ENCODE results near the gene THSD7A. TPM values are rescaled to one million over a fixed set of nuclear protein-coding genes. Genes with fewer than 3 reads are reported as not detected.

Gene THSD7A
- total RNA-seq, 1 donor from 2014 or later = 1.0 TPM

DNA sequence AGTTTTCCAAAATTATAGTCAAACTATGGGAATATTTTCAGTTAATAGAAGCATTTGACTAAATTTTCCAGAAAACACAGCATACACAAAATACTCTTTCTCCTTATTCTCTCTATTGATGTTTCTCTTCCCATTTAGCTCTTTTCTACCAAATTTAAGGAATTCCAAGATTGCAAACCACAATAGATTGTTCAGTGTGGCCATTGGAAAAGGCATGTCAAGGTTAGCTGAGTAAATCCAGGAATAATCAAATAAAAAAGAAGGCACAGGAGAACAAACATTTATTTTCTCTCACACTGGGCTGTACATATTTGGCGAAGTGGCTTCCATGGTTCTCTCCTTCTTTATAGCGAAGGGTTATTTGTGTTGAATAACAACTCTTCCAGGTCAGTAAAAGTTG lies 117.3 kb downstream of the THSD7A start:
- intact Hi-C loops (cut with micrococcal nuclease) = no loop called here
- DNase-seq = no peak
- ATAC-seq = no peak

DNA sequence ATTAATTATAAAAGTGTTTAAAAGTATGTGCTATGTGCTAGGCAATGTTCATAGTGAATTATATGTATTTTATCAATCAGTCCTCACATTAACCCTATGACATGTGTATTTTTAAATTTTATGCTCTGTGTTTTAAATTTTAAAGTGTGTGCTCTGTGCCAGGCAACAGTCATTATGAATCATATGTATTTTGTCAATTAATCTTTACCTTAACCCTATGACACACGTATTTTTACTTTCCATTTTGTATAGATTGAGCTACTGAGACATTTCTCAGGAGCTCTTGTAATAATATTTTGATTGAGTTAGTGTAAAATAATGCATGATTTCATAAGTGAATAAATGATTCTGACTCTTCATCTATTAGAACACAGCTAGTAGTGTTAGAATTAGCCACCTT lies 117.8 kb downstream of the THSD7A start:
- intact Hi-C loops (cut with micrococcal nuclease) = no loop called here
- ATAC-seq = no peak
- DNase-seq = no peak

DNA sequence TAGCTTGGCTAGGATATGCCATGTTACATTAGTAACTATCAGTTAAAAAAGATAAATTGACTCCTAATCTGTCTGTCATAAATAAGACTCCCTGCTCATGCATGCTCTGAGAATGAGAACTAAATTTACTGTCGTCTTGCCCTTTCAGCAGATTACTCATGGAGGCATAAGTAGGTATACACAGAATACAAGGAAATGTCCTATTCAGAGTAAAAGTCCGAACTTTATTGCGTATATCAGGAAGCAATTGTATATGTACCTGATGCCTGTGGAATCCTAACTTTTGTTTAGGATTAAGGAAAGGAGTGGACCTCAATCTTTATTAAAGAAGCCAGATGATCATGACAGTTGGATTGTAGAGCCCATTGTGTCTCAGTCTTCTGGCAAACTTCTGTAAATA lies 118.6 kb downstream of the THSD7A start:
- ATAC-seq (no peak), DNase-seq (no peak)
- intact Hi-C loops (cut with micrococcal nuclease) = no loop called here

DNA sequence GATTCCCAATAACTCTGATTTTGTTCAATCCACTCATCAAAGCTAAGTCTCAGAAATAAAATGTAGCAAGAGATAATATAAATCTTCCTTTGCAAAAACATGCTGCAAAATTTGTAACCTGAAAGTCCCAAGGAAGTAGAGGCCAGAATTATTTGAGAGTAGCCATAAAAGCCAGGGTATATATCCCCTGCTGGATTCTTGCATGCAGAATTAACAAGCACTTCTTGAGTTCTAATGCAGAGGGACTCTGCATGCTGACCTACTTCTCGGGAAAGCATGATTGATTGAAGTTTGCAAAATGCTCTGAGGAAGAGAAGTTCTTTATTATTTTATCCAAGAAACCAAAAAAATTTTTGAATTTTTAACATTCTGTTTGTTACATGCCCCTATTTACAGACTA lies 121.6 kb downstream of the THSD7A start:
- ATAC-seq (no peak), DNase-seq (no peak)
- intact Hi-C loops (cut with micrococcal nuclease) = no loop called here

DNA sequence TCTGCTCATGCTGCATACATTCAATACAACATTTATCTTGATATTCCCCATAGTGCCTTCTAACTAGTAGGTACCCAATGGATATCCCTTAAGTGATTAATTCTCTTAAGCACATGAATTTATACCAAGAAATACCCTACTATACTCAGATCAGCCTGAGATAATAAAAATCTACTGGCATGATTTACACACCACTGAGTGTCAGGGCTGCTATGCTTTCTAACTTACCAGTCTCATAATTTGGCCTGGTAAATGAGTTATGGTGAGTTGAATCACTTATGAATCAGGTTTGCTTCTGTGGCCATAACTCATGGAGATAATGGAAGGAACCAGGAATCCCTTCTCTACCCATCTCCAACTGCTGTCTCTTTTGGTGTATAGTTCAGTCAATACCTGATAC lies 122.8 kb downstream of the THSD7A start:
- ATAC-seq = no peak
- intact Hi-C loops (cut with micrococcal nuclease) = no loop called here
- no peak for DNase-seq

DNA sequence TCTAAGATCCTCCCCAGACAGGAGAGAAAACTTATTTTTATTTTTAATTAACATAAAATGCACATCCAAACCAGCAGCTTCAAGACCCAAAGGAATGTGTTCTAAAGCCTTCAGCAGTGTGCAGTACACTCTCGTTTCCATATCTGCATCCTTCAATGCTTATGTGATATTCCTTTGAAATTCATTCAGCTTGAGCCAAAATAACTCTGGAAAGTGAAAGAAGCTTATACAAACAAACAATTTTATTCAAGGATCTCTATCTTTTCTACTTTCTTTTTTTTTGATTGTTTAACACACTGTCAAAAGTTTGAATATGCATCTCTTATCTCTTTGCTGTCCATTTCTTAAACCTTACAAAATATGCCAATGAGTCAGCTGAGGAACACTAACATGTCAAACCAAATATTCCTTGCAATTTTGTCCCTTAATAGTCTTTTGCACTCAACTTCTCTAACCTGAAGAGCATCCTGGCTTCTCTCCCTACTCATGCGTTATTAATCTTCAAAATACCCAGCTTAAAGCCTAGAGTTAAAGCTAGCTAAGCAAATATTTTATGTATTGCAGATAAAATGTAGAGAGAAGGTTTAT lies 124.3 kb downstream of the THSD7A start:
- ATAC-seq (no peak), DNase-seq (no peak)
- intact Hi-C loops (cut with micrococcal nuclease) = no loop called here

DNA sequence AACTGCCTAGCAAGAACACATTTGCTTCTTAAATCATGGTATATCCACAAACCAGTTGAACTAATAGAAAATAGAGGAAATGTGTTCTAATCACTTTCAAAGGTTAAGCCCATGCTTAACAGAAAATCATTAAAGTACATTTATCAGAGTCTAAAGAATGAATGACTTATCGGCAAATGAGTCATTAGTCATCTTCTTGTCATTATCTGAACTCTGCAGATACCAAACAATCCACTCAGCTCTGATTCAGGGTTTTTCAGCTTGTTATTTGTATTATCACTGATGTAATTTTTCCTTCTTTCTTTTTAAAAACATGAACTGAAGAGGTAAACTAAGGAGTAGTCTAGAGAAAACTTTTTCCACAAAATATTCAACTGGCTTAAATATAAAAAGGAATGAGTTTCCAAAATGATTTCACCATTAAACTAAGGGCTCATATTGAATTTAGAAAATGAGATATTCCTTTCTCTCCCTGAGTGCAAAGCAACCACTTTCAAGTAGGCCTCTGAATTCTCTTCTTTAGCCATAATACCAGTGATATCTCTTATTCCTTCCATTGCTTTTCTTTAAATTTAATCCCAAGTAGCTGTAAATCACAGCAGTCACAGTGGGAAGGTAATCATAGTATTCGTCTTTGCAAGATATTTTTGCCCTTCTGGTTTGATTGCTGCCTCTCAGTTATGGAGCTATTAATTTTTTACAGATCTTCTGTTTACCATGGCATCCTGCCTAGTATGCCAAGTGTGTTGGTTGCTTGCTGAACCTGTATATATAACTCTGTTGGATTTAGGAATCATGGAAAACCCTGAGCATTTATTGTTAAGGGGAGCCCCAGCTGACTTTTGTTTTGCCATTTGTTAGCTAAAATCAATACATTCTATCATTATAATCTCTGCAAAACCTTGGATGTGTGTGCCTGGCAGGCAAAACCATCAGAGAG lies 125.1 kb downstream of the THSD7A start:
- no peak for DNase-seq
- intact Hi-C loops (cut with micrococcal nuclease) = no loop called here
- ATAC-seq = no peak

DNA sequence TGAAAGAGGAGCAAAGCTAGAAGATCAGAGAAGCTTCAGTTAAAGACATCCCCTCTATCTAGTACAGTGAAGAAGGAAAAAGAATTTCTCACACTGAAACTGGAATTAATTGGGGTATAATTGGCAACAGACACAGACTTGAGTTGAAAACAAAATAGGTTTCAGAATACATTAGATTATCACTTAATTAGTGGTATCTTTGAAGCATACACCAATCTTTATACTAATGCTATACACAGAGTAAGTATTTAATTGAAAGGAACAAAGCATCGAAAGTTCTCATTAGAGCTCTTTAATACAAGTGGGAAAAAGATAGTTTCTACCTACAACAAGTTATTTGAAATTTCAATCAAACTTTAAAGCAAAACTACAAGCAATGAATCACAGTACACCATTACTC lies 128.2 kb downstream of the THSD7A start:
- intact Hi-C loops (cut with micrococcal nuclease) = no loop called here
- ATAC-seq (no peak), DNase-seq (no peak)

DNA sequence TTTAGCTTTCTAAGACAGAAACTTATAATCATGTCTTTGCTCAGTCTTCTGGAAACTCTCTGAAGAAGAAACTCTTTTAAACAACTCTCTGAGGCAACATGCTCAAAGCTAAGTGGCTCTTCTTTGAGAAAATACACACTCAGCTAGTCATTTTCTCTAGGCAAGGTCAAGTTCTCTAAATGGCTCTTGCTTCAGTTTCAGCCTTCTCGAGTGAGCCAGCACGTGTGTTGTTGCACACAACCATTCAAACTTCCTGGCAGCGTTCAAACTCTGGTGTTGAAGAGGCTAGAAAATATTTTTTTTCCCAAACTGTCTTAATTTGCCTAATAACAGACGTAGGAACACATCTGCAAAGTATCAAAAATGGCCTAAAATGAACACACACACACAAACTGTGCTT lies 129.1 kb downstream of the THSD7A start:
- no peak for ATAC-seq
- intact Hi-C loops (cut with micrococcal nuclease) = no loop called here
- no peak for DNase-seq

DNA sequence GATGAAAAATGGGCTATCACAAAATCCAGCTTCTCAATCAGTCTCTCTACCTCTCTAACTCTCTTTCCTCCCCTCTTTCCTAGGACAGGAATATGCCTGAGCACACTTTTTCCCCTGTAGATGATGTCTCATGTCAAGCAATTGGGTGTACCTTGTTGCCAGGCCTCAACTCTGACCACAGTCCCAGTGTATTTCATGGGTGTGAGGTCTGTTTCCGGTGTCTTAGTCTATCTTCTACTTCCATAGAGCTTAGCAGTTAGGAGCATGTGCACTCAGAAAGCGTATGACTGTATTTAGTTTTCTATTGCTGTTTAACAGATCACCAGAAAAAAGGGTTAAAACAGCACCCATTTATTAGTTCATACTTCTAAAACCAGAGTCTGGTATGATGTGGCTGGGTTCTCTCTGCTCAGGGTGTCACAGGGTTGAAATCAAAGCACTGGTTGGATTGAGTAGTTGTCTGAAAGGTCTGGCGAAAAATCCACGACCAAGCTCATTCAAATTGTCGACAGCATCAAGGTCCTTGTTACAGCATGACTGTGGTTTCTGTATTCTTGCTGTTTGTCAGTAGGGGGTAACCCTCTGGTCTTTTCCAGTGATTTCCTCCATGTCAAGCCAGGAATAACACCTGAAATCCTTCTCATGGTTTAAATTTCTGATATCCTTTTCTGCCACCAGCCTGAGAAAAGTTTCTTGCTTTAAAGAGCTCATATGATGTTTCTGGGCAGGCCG lies 130.0 kb downstream of the THSD7A start:
- DNase-seq (no peak), ATAC-seq (no peak)
- intact Hi-C loops (cut with micrococcal nuclease) = no loop called here

DNA sequence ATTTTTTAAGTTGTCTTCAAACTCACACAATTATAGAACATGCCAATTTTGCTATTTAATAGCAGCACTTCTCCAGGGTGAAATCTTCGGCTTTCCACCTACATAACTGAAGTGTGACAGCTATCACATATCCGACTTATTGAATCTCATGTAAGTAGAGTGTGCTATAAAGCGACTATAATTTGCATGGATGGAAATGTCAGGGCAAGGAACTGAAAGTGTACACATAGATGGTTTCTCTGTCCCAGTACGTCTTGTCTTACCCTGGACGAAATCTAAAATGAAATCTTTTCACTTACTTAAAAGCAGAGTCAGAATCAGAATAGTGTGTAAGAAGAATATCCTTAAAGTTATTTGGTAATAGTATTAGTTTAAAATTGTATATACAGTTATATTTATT lies 132.3 kb downstream of the THSD7A start:
- DNase-seq = no peak
- ATAC-seq = no peak
- intact Hi-C loops (cut with micrococcal nuclease) = no loop called here

DNA sequence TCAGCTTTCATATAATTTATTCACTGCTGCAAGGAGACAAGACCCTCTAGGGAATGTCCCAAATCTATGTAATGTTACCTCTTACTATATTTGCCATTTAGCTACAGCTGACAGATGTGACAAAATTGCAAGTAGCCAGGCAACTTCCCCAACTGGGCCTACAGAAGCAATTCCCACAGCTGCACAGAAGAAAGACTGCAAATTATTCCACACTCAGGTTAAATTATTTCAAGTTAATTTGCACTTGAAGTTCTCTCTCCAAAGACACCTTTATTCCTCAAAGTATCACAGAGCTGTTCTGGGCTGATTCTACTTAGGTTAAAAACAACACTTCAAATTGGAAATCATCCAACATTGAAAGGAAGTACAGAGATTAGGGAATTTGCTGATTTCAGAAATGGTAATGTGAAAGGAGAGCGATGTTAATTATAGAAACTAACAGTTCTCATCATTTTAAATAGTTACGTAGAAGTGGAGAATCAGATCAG lies 133.6 kb downstream of the THSD7A start:
- ATAC-seq (no peak), DNase-seq (no peak)
- intact Hi-C loops (cut with micrococcal nuclease) = no loop called here

DNA sequence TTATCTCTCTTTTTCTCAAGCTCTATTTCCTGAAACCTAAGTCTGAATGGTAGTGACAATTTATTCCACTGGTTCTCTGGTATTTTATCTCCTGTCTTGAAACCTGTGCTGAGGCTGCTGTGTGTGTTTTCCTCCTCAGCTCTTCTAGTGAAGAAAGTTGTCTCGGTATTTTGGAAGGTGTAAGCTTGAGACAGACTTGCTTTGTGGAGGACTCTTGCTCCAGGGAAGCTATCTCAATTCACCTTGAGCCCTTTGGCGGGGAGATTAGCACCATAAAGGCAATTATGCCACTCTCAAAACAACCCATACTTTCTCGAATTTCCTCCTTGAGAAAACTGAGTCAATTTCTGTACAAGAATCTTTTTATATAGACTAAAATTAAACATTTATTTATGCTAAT lies 141.6 kb downstream of the THSD7A start:
- intact Hi-C loops (cut with micrococcal nuclease) = no loop called here
- no peak for DNase-seq
- no peak for ATAC-seq

DNA sequence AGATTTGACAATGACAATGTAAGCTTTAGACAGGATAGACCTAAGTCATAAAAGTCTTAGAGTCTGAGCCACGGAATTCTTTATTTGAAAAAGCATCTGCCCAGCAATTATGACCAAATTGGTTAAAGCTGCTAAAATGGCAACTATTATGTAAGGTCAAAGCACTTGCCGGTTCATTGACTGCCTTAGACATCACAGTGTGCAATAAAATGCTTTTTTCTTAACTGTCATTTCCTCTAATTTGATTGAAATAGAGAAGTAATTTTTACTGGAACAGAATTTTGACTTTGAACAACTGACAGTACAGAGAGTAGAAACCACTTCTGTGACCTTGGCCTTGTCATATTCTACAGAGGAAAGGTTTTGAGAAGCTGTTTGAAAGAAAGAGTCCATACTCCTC lies 142.9 kb downstream of the THSD7A start:
- no peak for ATAC-seq
- intact Hi-C loops (cut with micrococcal nuclease) = no loop called here
- no peak for DNase-seq

DNA sequence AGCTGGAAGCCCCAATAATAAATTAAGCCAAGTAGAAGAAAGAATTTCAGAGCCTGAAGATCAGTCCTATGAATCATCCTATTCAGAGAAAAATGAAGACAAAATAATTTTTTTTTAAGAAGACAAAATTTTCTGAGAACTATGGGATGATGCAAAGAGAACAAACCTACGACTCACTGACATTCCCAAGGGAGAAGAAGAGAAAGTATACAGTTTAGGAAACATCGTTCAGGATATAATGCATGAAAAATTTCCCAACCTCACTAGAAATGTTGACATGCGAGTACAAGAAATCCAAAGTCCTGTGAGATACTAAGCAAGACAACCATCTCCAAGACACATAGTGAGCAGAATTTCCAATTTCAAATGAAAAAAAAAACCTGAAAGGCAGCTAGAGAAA lies 150.5 kb downstream of the THSD7A start:
- intact Hi-C loops (cut with micrococcal nuclease) = no loop called here
- DNase-seq (no peak), ATAC-seq (no peak)

DNA sequence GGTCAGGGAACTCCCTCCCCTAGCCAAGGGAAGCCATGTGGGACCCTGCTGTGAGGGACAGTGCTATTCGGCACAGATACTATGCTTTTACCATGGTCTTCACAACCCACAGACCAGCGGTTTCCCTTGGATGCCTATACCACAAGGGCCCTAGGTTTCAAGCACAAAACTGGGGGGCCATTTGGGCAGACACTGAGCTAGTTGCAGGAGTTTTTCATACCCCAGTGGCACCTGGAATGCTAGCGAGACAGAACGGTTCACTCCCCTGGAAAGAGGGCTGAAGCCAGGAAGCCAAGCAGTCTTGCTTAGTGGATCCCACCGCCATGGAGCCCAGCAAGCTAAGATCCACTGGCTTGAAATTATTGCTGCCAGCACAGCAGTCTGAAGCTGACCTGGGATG lies 156.8 kb downstream of the THSD7A start:
- ATAC-seq (no peak), DNase-seq (no peak)
- intact Hi-C loops (cut with micrococcal nuclease) = no loop called here

DNA sequence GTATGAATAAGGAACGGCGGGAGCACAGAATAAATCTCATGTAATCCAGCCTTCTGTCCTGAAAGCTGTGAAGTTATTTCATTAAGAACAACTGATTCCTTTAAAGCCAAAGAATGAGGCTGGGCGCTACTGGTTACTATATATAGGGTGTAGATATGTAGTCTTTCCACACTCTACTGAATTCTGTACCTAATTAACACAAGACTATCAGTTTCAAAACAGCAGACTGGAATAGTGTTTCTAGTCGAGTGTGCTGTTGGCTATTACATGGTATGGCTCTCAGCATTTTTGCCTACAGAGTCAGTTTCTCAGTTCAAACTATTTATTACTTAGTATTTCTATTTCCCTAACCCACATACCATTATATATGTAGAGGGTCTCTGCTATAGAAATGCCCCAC lies 163.3 kb downstream of the THSD7A start:
- intact Hi-C loops (cut with micrococcal nuclease) = no loop called here
- DNase-seq (no peak), ATAC-seq (no peak)

DNA sequence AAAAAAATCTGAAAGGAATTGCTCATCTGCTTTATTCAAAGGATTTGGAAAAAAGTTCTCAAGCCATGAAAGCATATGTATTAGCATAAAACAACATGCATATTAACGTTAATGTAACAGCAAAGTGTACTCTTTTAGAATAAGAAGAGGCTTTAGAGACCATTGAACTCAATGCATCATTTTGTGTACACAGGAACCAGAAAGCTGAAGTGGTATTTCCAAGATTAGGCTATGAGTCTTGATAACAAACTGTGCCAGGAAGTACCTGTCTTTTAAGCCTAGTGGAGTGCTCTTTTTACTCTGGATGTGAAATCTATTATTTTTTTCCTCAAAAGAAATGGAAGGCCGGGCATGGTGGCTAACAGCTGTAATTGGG lies 164.2 kb downstream of the THSD7A start:
- intact Hi-C loops (cut with micrococcal nuclease) = no loop called here
- ATAC-seq (no peak), DNase-seq (no peak)

DNA sequence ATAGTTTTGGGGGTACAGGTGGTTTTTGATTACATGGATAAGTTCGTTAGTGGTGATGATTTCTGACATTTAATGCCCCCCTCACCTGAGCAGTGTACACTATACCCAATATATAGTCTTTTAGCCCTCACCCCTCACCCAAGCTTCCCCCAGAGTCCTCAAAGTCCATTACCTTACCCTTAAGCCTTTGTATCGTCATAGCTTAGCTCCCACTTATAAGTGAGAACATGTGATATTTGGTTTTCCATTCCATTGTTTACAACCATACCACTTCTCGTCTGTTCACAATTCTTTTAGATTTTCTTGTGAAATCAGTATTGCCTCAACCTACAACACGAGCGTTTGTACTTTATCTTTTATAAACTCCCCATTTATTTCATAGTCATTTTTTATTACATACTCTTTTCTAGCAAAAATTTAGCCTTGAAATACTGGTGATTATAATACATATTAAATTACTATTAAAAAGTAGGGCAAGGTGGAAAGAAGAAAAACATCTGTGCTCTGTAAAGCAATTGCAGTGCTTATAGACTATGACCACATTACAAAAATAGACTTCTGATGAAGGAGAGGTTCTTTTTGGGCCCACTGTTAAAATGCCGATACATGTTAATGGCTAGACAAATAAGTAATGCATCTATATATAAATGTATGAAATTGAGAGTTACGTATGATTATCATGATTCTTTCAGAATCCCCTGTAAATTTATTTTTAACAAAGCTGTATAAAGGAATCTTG lies 164.8 kb downstream of the THSD7A start:
- ATAC-seq (no peak), DNase-seq (no peak)
- intact Hi-C loops (cut with micrococcal nuclease) = no loop called here

DNA sequence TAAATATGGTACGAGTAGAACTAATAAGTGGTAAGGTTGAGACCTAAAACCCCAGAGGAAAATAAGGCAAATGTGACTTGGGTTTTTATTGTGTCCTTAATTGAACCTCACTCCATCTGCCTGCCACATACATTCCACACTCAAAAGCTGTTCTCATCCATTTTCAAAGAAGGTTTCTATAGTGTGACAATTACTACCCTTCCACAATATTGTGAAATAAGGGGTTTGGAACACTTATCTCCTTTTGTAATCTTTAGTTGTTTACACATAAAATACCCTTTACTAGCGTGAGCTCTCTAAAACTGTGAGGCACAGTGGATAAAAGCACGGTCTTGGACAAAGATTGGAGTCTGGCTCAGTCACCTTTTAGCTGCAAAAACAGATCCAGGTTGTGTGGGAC lies 166.6 kb downstream of the THSD7A start:
- intact Hi-C loops (cut with micrococcal nuclease) = no loop called here
- ATAC-seq (no peak), DNase-seq (no peak)

Data from left ventricle myocardium superior (tissue), 1 donor.